Activated T-cell treated with anti-CD3 and anti-CD28 coated beads, Interleukin-2, amount 50 U/mL, for 48 hours (primary cell): ENCODE measurements around the gene TMEM40.
"Not testable (repeated sequence)": the region's sequence is repeated elsewhere in the genome, so short reads cannot be mapped to it uniquely, and the experiment has no call there.

ENCODE experiments used
- DNase-seq, 2 experiments: peaks; one replicate each; pipeline ENCODE4 v3.0.0-alpha.2; 2020

Gene TMEM40

GRCh38 chr3:12710062-12710461, 49.0 kb downstream of the TMEM40 start:
- DNase-seq = no peak

DNA sequence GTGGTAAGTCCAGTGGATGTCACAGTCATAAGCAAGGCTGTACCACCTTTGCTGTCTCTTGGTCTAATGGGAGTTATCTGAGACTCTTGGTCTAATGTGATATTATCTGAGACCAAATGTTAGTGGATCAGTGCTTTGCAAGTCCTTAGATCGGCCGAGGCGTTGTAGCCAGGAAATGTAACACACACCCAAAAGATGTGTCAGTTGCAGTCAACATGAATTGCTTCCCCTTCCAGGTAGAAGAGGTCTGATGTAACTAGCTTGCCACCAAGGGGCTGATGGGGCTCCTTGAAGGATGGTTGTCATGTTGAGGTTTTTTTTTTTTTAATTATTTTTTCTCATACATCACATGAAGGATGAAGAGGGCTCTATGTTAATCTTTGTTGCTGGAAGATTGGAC, 49.7 kb downstream of the TMEM40 start:
- DNase-seq = no peak

- no peak for DNase-seq
Observed at GRCh38 chr3:12708584-12709192, 50.4 kb downstream of the TMEM40 start.

GRCh38 chr3:12707449-12707848, 51.6 kb downstream of the TMEM40 start:
- no peak for DNase-seq

DNA sequence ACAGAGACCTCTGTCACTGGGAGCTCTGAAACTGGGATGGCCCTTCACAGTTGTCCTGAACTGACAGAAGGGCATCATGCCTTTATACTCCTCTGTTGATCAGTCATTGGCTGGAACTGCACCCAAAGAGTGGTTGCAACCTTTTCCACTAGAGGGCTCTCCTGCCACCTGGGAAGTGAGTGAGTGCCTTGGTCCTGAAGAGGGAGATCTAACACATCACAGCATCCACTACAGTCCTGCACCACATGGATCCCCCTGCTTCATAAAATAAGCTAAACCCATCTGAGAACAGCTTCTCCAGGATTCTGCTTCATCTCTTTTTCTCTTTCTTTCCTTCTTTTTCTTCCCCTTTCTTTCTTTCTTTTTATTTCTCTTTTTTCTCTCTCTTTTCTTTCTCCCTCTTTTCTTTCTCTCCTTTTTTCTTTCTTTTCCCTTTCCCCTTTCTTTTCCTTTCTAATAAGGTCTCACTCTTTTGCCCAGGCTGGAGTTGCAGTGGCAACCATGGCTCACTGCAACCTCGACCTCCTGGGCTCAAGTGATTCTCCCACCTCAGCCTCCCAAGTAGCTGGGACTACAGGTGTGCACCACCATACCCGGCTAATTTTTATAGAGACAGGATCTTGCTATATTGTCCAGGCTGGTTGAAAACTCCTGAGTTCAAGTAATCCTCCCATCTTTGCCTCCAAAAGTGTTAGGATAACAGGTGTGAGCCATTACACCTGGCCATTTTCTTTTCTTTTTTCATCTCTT, 52.4 kb downstream of the TMEM40 start:
- peak; percentile 68 to 72 for DNase-seq

GRCh38 chr3:12705981-12706380, 53.1 kb downstream of the TMEM40 start:
- DNase-seq = no peak

DNA sequence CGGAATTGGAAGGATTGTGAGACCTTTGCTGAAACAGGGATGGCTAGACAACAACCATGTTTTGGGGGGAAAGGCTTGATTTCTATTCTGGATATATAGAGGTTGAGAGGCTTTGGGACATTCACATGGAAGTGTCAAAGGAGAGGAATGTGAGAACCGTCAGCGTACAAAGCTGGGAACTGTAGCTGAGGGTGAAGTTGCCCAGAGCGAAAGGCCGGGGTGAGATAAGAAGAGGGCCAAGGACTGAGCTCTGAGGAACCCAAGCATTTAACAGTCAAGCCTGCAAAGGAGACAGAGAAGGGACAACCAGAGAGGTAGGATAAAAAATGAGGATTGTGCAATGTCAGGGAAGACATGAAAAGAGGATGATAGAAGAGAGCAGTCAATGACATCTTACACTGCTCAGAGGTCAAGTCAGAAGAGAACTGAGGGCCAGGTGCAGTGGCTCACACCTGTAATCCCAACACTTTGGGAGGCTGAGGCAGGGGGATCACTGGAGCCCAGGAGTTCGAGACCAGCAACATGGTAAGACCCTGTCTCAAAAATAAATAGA, 53.6 kb downstream of the TMEM40 start:
- DNase-seq = no peak

- no peak for DNase-seq
Observed at GRCh38 chr3:12702501-12702900, 56.6 kb downstream of the TMEM40 start.

DNA sequence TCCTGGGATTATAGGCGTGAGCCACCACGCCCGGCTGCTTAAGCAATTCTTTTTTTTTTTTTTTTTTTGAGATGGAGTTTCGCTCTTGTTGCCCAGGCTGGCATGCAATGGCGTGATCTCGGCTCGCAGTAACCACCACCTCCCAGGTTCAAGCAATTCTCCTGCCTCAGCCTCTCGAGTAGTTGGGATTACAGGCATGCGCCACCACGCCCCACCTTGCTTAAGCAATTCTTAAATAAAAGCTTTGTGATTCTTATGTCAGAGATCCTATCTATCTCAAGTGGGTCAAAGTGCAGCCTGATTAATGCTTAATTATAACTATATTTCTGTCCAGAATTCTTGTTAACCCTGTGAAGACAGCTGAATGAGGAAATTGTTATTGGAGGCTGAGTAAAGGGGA, 57.5 kb downstream of the TMEM40 start:
- not testable (repeated sequence) for DNase-seq

DNA sequence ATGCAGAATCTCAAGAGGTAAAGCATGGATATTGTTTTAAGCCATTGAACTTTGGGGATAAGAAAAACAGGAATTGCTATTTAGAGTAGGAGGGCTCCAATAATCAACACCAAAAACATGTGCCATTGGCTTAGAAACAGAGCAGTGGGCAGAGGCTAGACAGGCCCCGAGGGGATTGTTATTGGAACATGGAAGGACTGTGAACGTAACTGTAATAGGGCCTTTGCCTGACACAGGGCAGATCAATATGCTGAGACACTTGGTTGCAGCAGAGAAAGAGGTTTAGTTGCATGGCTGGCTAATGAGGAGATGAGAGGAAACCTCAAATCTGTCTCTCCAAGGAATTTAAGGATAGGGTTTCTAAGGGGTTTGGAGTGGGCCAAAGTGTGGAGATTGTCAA, 58.3 kb downstream of the TMEM40 start:
- DNase-seq = no peak

DNA sequence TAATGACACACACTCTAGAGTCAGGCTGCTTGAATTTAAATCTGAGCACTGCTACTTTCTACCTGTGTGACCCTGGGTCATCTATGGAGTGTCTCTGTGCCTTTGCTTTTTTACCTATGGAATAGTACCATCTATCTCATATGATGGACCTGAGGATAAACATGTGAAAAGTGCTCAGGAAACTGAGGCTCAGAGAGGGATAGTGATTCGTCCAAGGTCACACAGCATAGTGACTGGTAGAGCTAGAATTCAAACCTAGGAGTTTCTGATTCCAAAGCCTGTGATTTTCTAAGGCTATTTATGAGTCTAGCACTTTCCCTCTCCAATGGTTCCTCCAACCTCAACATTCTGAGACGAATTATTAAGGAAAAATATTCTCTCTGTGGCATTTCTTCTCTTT, 63.1 kb downstream of the TMEM40 start:
- DNase-seq = no peak

DNA sequence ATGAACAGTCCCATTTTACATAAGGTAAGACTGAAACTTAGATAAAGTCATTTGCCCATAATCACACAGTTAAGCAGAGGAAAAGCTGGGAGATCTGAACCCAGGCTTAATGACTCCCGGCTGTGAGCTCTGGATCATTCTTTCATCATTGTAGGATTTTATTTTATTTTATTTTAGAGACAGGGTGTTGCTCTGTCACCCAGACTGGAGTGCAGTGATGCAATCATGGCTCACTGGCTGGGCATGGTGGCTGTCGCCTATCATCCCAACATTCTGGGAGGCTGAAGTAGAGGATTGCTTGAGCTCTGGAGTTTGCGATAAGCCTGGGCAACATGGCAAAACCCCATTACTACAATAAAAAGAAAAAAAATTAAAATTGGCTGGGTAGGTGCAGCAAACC, 63.9 kb downstream of the TMEM40 start:
- DNase-seq = no peak

GRCh38 chr3:12692444-12692843, 66.6 kb downstream of the TMEM40 start:
- no peak for DNase-seq

DNA sequence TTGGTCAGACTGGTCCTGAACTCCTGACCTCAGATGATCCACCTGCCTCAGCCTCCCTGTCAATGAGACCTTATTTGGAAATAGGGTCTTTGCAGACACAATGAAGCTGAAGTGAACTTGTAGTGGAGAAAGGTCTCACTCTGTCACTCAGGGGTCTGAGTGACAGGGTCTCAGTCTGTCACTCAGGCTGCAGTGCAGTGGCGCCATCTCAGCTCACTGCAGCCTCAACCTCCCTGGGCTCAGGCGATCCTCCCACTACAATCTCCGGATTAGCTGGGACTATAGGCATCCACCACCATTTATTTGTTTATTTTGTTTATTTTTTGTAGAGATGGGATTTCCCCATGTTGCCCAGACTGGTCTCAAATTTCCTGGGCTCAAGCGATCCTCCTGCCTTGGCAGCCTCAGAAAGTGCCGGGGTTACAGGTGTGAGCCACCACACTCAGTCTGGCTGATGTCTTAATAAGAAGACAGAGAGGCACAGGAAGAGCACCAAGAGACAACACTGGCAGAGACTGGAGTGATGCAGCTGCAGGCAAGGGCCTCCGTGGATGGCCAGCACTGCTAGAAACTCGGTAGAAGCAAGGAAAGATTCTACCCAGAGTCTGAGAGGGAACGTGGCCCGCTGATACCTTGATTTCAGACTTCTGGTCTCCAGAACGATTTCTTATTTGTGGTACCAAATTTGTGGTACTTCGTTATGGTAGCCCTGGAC, 68.9 kb downstream of the TMEM40 start:
- no peak for DNase-seq

GRCh38 chr3:12687948-12688347, 71.1 kb downstream of the TMEM40 start:
- no peak for DNase-seq

DNA sequence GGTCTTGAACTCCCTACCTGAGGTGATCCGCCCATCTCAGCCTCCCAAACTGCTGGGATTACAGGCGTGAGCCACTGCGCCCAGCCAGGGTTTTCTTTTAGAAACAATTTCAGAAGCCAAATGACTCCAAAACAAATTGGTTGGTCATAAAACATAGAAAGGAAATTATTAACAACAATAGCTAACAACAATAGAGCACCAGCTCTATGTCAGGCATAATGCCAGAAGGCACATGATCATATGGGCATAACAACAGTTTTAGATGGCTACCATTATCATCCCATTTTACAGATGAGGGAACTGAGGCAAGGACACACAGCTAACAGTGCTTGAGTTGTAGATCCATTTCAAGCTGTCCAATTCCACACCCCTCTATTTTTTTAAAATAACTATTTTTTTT, 73.0 kb downstream of the TMEM40 start:
- DNase-seq = no peak
